Bronchial epithelial cell (primary cell): ENCODE measurements around the gene MIXL1. TPM values are rescaled to one million over a fixed set of nuclear protein-coding genes. Genes with fewer than 3 reads are reported as not detected.
A peak's percentile ranks its signal among the peaks of the same experiment; 100 is the strongest.

Experiments used
- DNase-seq: peaks from one replicate; pipeline ENCODE4 v3.0.0-alpha.2; 2010; ENCODE audit warnings: low read depth
- FAIRE-seq: peaks from 2 replicates; lab custom pipeline; 2011; peaks lifted over from hg19 to GRCh38; lab: Jason Lieb, UNC
- H3K27me3 ChIP-seq: 2 replicates; pipeline ENCODE4 v1.5.1; 2011; ENCODE audit warnings: low read length; ENCODE audit not compliant: control insufficient read depth, insufficient read depth
- H3K36me3 ChIP-seq: 2 replicates; pipeline ENCODE4 v1.5.1; 2011; ENCODE audit warnings: low read length; ENCODE audit not compliant: control insufficient read depth, insufficient read depth
- H3K4me3 ChIP-seq: 2 replicates; pipeline ENCODE4 v1.5.1; 2011; ENCODE audit warnings: mild to moderate bottlenecking, low read depth, low read length, control low read depth
- total RNA-seq: library from RNA; depleted of rRNA; stranded (reverse); fragments of >200 nt; gene quantifications from 2 replicates; pipeline ENCODE4 v1.2.1, GENCODE V29; 2014
- TF ChIP-seq, protein P1 (sequence below): IDR thresholded peaks from 2 replicates; pipeline ENCODE4 v1.5.1; 2011; ENCODE audit warnings: mild to moderate bottlenecking, moderate library complexity, low read length, control low read depth, inconsistent platforms; ENCODE audit not compliant: insufficient read depth, severe bottlenecking

The MIXL1 gene
- total RNA-seq, 1 donor from 2014 or later, result not detected

DNA sequence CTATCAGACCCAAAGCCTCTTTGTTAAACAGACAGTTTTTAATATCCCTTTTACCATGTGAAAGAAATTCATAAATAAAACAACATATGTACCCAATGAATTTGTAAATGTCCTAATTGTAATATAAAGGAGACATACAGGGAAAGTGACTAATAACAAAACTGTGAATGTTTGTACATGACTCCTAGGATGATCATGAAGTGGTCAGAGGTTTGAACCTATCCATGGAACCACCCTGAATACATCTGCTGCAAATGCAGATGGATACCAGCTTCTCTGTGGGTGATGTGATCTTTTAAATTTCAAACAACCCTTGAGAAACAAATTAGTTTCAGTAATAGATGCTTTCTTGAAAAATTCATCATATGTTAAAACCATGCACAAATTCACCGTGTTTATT is 20.2 kb upstream of the MIXL1 start:
- H3K4me3 ChIP-seq, result no peak overlapping the region
- no peaks in the 10 kb centered on the region for H3K36me3 ChIP-seq
- DNase-seq (peak; percentile 30), FAIRE-seq (no peak)
- no peaks in the 10 kb centered on the region for H3K27me3 ChIP-seq
- TF ChIP-seq, protein P1, sequence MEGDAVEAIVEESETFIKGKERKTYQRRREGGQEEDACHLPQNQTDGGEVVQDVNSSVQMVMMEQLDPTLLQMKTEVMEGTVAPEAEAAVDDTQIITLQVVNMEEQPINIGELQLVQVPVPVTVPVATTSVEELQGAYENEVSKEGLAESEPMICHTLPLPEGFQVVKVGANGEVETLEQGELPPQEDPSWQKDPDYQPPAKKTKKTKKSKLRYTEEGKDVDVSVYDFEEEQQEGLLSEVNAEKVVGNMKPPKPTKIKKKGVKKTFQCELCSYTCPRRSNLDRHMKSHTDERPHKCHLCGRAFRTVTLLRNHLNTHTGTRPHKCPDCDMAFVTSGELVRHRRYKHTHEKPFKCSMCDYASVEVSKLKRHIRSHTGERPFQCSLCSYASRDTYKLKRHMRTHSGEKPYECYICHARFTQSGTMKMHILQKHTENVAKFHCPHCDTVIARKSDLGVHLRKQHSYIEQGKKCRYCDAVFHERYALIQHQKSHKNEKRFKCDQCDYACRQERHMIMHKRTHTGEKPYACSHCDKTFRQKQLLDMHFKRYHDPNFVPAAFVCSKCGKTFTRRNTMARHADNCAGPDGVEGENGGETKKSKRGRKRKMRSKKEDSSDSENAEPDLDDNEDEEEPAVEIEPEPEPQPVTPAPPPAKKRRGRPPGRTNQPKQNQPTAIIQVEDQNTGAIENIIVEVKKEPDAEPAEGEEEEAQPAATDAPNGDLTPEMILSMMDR, result no peak

DNA sequence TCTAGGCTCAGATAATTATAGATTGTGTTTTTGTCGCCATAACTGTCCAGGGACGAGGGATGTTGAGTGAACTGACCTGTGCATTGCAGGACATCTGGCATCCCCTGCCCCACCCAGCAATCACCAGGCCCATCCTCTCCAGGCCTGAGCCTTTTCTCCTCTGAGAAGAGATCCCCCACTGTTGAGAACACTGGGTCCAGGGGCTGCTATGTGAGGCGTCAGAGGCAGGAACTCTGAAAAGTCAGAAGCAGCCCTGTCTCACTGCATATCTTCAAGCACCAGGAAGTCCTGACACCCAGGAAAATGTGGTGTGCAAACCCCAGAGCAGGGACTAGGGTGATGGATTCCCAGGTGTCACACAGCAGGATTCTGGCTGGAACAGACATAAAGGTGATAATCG is 19.8 kb upstream of the MIXL1 start:
- H3K36me3 ChIP-seq, result no peaks in the 10 kb centered on the region
- DNase-seq (no peak), FAIRE-seq (no peak)
- H3K27me3 ChIP-seq, result no peaks in the 10 kb centered on the region
- no peak overlapping the region for H3K4me3 ChIP-seq
- TF ChIP-seq, protein P1, result no peak

DNA sequence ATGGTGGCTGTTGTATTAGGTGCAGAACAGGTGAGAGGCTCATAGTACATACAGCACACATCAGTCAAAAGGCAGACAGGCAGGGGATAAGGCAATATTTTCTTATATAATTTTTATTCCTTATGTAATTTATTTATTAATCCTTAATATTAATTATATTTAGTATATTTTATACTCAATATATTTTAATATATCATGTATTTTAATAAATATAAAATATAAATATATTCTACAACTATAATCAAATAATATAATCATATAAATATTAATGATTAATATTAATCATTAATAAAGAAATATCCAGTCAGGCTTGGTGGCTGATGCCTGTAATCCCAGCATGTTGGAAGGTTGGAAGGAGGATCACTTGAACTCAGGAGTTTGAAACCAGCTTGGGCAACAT is 19.3 kb upstream of the MIXL1 start:
- TF ChIP-seq, protein P1, result no peak
- DNase-seq, result no peak
- no peak for FAIRE-seq
- Histone ChIP-seq H3K36me3 (no peaks in the 10 kb centered on the region), H3K4me3 (no peak overlapping the region), H3K27me3 (no peaks in the 10 kb centered on the region)

DNA sequence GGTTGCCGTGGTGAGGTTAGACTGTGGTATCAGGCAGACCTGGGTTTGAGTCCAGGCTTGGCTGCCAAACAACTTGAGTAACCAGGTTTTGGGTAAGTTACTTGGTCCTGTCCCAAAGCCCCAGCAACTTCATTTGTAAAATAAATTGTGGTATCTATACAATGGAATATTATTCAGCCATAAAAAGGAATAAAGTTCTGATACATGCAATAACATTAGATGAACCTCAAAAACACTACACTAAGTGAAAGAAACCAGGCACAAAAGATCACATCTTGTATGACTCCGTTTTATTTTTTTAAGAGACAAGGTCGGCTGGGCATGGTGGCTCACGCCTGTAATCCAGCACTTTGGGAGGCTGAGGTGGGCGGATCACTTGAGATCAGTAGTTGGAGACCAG is 16.4 kb upstream of the MIXL1 start:
- no peaks in the 10 kb centered on the region for H3K27me3 ChIP-seq
- no peak for FAIRE-seq
- no peak for DNase-seq
- H3K36me3 ChIP-seq, result no peaks in the 10 kb centered on the region
- TF ChIP-seq, protein P1, result no peak
- no peak overlapping the region for H3K4me3 ChIP-seq

DNA sequence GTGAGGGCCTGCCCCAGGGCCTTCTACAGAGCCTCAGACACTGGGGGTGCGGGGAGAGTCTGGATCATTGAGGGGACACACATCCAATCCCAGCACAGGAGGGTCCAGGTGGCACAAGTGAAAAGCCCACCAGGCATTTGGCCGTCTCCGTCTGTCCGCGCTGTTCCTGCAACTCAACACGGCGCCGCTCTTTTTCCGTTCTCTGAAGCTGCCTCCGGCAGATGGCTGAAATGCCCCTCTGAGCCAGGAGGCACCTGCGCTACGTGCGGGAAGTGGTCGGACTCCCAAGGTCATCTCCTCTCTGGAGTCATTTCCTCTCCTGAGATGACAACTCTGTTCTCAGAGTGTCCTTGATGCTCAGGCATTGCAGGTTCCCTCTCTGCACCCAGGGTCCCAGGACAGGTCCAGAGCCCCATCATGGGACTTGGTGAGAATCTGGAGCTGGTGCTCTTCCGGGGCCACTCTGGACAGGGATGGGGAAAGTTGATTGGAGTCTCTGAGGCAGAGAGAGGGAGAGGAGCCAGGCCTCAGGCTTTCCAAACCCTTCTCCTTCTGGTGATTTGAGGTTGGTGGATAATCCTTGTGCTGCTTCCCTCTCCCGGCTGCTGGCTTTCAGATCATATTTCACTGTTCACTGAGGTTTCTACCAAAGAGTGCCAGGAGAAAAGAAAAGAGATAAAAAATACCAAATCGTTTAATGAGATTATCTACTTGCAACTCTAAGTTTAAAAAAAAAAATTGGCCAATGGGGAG is 14.0 kb upstream of the MIXL1 start:
- Histone ChIP-seq H3K4me3 (no peak overlapping the region), H3K36me3 (no peaks in the 10 kb centered on the region), H3K27me3 (no peaks in the 10 kb centered on the region)
- DNase-seq (no peak), FAIRE-seq (no peak)
- TF ChIP-seq, protein P1, result no peak
